OCI-LY1 (cell line): ENCODE measurements around the gene PRRC2A.

ENCODE experiments used
- EZH2 ChIP-seq: fragments of 200-600 bp; sonication (generic), shearing (Covaris generic); IDR thresholded peaks from 2 replicates; pipeline ENCODE4 v1.8.0; 2017; ENCODE audit warnings: borderline replicate concordance, mixed run types, mild to moderate bottlenecking, antibody characterized with exemption, low read length, moderate library complexity, mixed read lengths
- TF ChIP-seq, protein P1 (sequence below): fragments of 200-600 bp; sonication (generic), shearing (Covaris generic); IDR thresholded peaks from 2 replicates; pipeline ENCODE4 v1.5.1; 2017; ENCODE audit warnings: mild to moderate bottlenecking, antibody characterized with exemption, low read length, moderate library complexity, mixed read lengths

- TF ChIP-seq, protein P1, sequence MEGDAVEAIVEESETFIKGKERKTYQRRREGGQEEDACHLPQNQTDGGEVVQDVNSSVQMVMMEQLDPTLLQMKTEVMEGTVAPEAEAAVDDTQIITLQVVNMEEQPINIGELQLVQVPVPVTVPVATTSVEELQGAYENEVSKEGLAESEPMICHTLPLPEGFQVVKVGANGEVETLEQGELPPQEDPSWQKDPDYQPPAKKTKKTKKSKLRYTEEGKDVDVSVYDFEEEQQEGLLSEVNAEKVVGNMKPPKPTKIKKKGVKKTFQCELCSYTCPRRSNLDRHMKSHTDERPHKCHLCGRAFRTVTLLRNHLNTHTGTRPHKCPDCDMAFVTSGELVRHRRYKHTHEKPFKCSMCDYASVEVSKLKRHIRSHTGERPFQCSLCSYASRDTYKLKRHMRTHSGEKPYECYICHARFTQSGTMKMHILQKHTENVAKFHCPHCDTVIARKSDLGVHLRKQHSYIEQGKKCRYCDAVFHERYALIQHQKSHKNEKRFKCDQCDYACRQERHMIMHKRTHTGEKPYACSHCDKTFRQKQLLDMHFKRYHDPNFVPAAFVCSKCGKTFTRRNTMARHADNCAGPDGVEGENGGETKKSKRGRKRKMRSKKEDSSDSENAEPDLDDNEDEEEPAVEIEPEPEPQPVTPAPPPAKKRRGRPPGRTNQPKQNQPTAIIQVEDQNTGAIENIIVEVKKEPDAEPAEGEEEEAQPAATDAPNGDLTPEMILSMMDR = no peak
- no peak for TF ChIP-seq EZH2
These were observed 39.3 kb downstream of the PRRC2A start for GRCh38 chr6:31659649-31660380.
